K562 (cell line): ENCODE measurements around the gene AP3B2. TPM values are rescaled to one million over a fixed set of nuclear protein-coding genes. Genes with fewer than 3 reads are reported as not detected.

Experiments used
- ELF4 ChIP-seq: fragments of 450-650 bp; formaldehyde crosslinking; IDR thresholded peaks from 2 replicates; pipeline ENCODE4 v1.4.0; 2022; ENCODE audit warnings: missing genetic modification characterization
- ETV5 ChIP-seq: sonication (generic); formaldehyde crosslinking; IDR thresholded peaks from 2 replicates; pipeline ENCODE4 v1.4.0; 2020; ENCODE audit warnings: low read depth, mild to moderate bottlenecking, missing genetic modification reagents
- HOXB6 ChIP-seq: fragments of 250-450 bp; sonication (Bioruptor Pico); IDR thresholded peaks from 2 replicates; pipeline ENCODE4 v1.5.1; 2022; ENCODE audit warnings: mild to moderate bottlenecking, borderline replicate concordance
- KHSRP ChIP-seq: fragments of 450-650 bp; IDR thresholded peaks from 2 replicates; pipeline ENCODE4 v1.6.1; 2017
- L3MBTL2 ChIP-seq: fragments of 450-650 bp; IDR thresholded peaks from 2 replicates; pipeline ENCODE4 v1.6.1; 2016; ENCODE audit warnings: mild to moderate bottlenecking, moderate library complexity
- MCM5 ChIP-seq: fragments of 450-650 bp; IDR thresholded peaks from 2 replicates; pipeline ENCODE4 v1.6.1; 2016; ENCODE audit warnings: low read depth
- MNT ChIP-seq, 2 experiments: fragments of 450-650 bp; conservative IDR thresholded peaks; 2 replicates each; pipeline ENCODE4 v1.6.1; 2017; ENCODE audit warnings: mild to moderate bottlenecking in 2 of 2, moderate library complexity in 2 of 2
- MYC ChIP-seq, 2 experiments: fragments of 250-450 bp in 1 of 2; sonication (Bioruptor Pico) in 1 of 2; IDR thresholded peaks; 2 replicates each; pipeline versions ENCODE4 v1.5.1 to v1.6.1; 2012 to 2021; ENCODE audit warnings: low read depth in 2 of 2, borderline replicate concordance in 1 of 2, improper control_type of control experiment in 1 of 2, low read length in 1 of 2, mild to moderate bottlenecking in 1 of 2, moderate library complexity in 1 of 2
- NCOR1 ChIP-seq: fragments of 450-650 bp; IDR thresholded peaks from 2 replicates; pipeline ENCODE4 v1.6.1; 2016; ENCODE audit warnings: mild to moderate bottlenecking, moderate library complexity
- NR4A1 ChIP-seq, 2 experiments: fragments of 250-450 bp in 1 of 2; fragments of 450-650 bp in 1 of 2; sonication (Bioruptor Pico) in 1 of 2; IDR thresholded peaks; 2 replicates each; pipeline versions ENCODE4 v1.4.0 to v1.6.1; 2016 to 2020; ENCODE audit warnings: mild to moderate bottlenecking in 2 of 2, missing compliant biosample characterization in 1 of 2, missing genetic modification characterization in 1 of 2, moderate library complexity in 1 of 2
- NRF1 ChIP-seq, 2 experiments: fragments of 450-650 bp; IDR thresholded peaks in 1 of 2; conservative IDR thresholded peaks in 1 of 2; 2 replicates each; pipeline ENCODE4 v1.6.1; 2014; ENCODE audit warnings: mild to moderate bottlenecking in 2 of 2
- POLR2AphosphoS5 ChIP-seq: IDR thresholded peaks from 2 replicates; pipeline ENCODE4 v1.6.1; 2011; ENCODE audit warnings: mild to moderate bottlenecking, low read depth, low read length, moderate library complexity; ENCODE audit not compliant: control insufficient read depth, insufficient read depth
- RAD51 ChIP-seq: fragments of 450-650 bp; IDR thresholded peaks from 2 replicates; pipeline ENCODE4 v1.7.1; 2016; ENCODE audit warnings: low read depth, mild to moderate bottlenecking, borderline replicate concordance
- RFX1 ChIP-seq: fragments of 450-650 bp; IDR thresholded peaks from 2 replicates; pipeline ENCODE4 v1.6.1; 2016; ENCODE audit warnings: mild to moderate bottlenecking, moderate library complexity
- RFX7 ChIP-seq: fragments of 250-450 bp; sonication (Bioruptor Pico); IDR thresholded peaks from 2 replicates; pipeline ENCODE4 v1.5.1; 2021; ENCODE audit warnings: mild to moderate bottlenecking
- ZNF23 ChIP-seq: fragments of 250-450 bp; sonication (Bioruptor Pico); IDR thresholded peaks from 2 replicates; pipeline ENCODE4 v1.4.0; 2020; ENCODE audit warnings: mild to moderate bottlenecking
- ZNF253 ChIP-seq: fragments of 250-450 bp; sonication (Bioruptor Pico); conservative IDR thresholded peaks from 2 replicates; pipeline ENCODE4 v1.6.1; 2021; ENCODE audit warnings: mild to moderate bottlenecking
- ZNF398 ChIP-seq: fragments of 250-450 bp; sonication (Bioruptor Pico); IDR thresholded peaks from 2 replicates; pipeline ENCODE4 v1.8.0; 2021; ENCODE audit warnings: moderate library complexity, mild to moderate bottlenecking, inconsistent platforms
- polyA plus RNA-seq, 8 experiments: library from polyadenylated mRNA; depleted of rRNA in 4 of 8; stranded (reverse) in 5 of 8; unstranded in 3 of 8; fragments of >200 nt; fragmentation: Nextera tagmentation in 2 of 8; fragmentation: Illumina TruSeq in 1 of 8; extraction: Ambion mirVana in 2 of 8; extraction: Trizol in 1 of 8; gene quantifications; 2 replicates each; pipeline versions ENCODE4 v1.2.1 to v1.2.3, GENCODE V29; 2011 to 2014; ENCODE audit warnings: inconsistent platforms in 1 of 8, missing spikeins in 1 of 8
- total RNA-seq, 7 experiments: library from RNA; depleted of rRNA in 6 of 7; stranded (reverse); fragments of >200 nt in 6 of 7; fragmentation: Illumina TruSeq in 2 of 7; extraction: Trizol in 2 of 7; gene quantifications; 2 replicates each; pipeline versions ENCODE4 v1.2.1 to v1.2.3, GENCODE V29; 2011 to 2021; ENCODE audit warnings: low replicate concordance in 1 of 7
- TF ChIP-seq, protein P1 (sequence below): fragments of 450-650 bp; IDR thresholded peaks from 2 replicates; pipeline ENCODE4 v1.7.1; 2018; ENCODE audit warnings: mild to moderate bottlenecking, low read depth; ENCODE audit not compliant: partially characterized antibody

AP3B2 gene
- total and polyA plus RNA-seq, 9 of the 15 experiments (the other 6 are each of a cell fraction or from before 2014, with no cell fraction given), result 0.03 to 0.15 (median 0.10) TPM; not detected in 2

- TF ChIP-seq ELF4 (CRISPR knock-in tag) (no peak), RAD51 (peak; percentile 74), ETV5 (CRISPR knock-in tag) (no peak), L3MBTL2 (no peak), MYC (IDR thresholded peaks at IDR 0.05; ENCODE audit: low read depth, low read length) (no peak), MYC (CRISPR knock-in tag; IDR thresholded peaks at IDR 0.05; ENCODE audit: borderline replicate concordance, low read depth) (no peak), HOXB6 (CRISPR knock-in tag) (no peak), RFX7 (CRISPR knock-in tag) (no peak), NCOR1 (peak; percentile 55), ZNF398 (CRISPR knock-in tag) (no peak), NRF1 (conservative IDR thresholded peaks at IDR 0.05 in 1 of 2, IDR thresholded peaks at IDR 0.05 in 1 of 2) (no peak), MCM5 (no peak), NR4A1 (CRISPR knock-in tag; IDR thresholded peaks at IDR 0.05) (no peak), NR4A1 (tag; IDR thresholded peaks at IDR 0.05) (no peak), RFX1 (no peak), POLR2AphosphoS5 (peak; percentile 50; the same call in 1 of the 2 replicates), ZNF23 (CRISPR knock-in tag) (no peak), ZNF253 (no peak), MNT (conservative IDR thresholded peaks at IDR 0.05) (no peak), KHSRP (no peak)
- TF ChIP-seq, protein P1, sequence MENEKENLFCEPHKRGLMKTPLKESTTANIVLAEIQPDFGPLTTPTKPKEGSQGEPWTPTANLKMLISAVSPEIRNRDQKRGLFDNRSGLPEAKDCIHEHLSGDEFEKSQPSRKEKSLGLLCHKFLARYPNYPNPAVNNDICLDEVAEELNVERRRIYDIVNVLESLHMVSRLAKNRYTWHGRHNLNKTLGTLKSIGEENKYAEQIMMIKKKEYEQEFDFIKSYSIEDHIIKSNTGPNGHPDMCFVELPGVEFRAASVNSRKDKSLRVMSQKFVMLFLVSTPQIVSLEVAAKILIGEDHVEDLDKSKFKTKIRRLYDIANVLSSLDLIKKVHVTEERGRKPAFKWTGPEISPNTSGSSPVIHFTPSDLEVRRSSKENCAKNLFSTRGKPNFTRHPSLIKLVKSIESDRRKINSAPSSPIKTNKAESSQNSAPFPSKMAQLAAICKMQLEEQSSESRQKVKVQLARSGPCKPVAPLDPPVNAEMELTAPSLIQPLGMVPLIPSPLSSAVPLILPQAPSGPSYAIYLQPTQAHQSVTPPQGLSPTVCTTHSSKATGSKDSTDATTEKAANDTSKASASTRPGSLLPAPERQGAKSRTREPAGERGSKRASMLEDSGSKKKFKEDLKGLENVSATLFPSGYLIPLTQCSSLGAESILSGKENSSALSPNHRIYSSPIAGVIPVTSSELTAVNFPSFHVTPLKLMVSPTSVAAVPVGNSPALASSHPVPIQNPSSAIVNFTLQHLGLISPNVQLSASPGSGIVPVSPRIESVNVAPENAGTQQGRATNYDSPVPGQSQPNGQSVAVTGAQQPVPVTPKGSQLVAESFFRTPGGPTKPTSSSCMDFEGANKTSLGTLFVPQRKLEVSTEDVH, result no peak
- TF ChIP-seq, all 486 proteins: peak for 45
These were observed 73.9 kb downstream of the AP3B2 start (continued) for GRCh38 chr15:82635798-82636197.
